RWPE2 (cell line): ENCODE data around the gene RNASE8.

Experiments used
- ATAC-seq: fragments of 200-7000 bp; cut with Tn5 transposase; 3 replicates; pipeline ENCODE4 v1.9.1; 2021; ENCODE audit warnings: low read depth
- DNase-seq: peaks from one replicate; pipeline ENCODE4 v3.0.0-alpha.2; 2020; ENCODE audit warnings: low spot score
- H3K27ac ChIP-seq: fragments of 450-650 bp; 2 replicates; pipeline ENCODE4 v1.5.1; 2017; ENCODE audit warnings: mild to moderate bottlenecking; ENCODE audit not compliant: poor library complexity, severe bottlenecking
- H3K27me3 ChIP-seq: fragments of 250-450 bp; sonication (Bioruptor Pico); 2 replicates; pipeline ENCODE4 v1.5.1; 2021; ENCODE audit warnings: mild to moderate bottlenecking, moderate library complexity; ENCODE audit not compliant: insufficient read depth, poor library complexity, severe bottlenecking
- H3K36me3 ChIP-seq: fragments of 250-450 bp; sonication (Bioruptor Pico); 2 replicates; pipeline ENCODE4 v1.5.1; 2020; ENCODE audit warnings: low read depth, mild to moderate bottlenecking, moderate library complexity
- H3K4me1 ChIP-seq: fragments of 250-450 bp; sonication (Bioruptor Pico); 2 replicates; pipeline ENCODE4 v1.5.1; 2021; ENCODE audit warnings: mild to moderate bottlenecking, moderate library complexity; ENCODE audit not compliant: insufficient read depth, poor library complexity, severe bottlenecking
- H3K4me3 ChIP-seq: fragments of 250-450 bp; sonication (Bioruptor Pico); 2 replicates; pipeline ENCODE4 v1.5.1; 2021; ENCODE audit warnings: mild to moderate bottlenecking, moderate library complexity; ENCODE audit not compliant: severe bottlenecking
- H3K9me3 ChIP-seq: fragments of 250-450 bp; sonication (Bioruptor Pico); 2 replicates; pipeline ENCODE4 v1.5.1; 2021; ENCODE audit warnings: mild to moderate bottlenecking, moderate library complexity; ENCODE audit not compliant: severe bottlenecking
- CTCF ChIP-seq: fragments of 450-650 bp; IDR thresholded peaks from one replicate; pipeline ENCODE4 v1.5.1; 2017; ENCODE audit warnings: mild to moderate bottlenecking, moderate library complexity; ENCODE audit not compliant: poor library complexity, severe bottlenecking

The RNASE8 gene

GRCh38 chr14:21106498-21107282, 49.1 kb downstream of the RNASE8 start:
- Histone ChIP-seq H3K9me3 (no peaks in the 10 kb centered on the region), H3K4me3 (no peak overlapping the region), H3K27ac (peak overlapping the region; percentile 82), H3K36me3 (no peaks in the 10 kb centered on the region), H3K27me3 (no peaks in the 10 kb centered on the region), H3K4me1 (peaks cover 35% of the 10 kb centered on the region)
- ATAC-seq (peak; percentile 28), DNase-seq (peak; percentile 78)
- peak; percentile 99 for TF ChIP-seq CTCF

- peak overlapping the region; percentile 82 for H3K27ac ChIP-seq
Measured at GRCh38 chr14:21107283-21107800, 49.7 kb downstream of the RNASE8 start.

More at GRCh38 chr14:21107283-21107800, 49.7 kb downstream of the RNASE8 start:
- H3K4me1 ChIP-seq = peaks cover 29% of the 10 kb centered on the region
- no peaks in the 10 kb centered on the region for H3K9me3 ChIP-seq
- H3K36me3 ChIP-seq = no peaks in the 10 kb centered on the region
- DNase-seq = no peak
- no peak; the same call in 2 of the 3 replicates for ATAC-seq
- no peak for TF ChIP-seq CTCF
- no peak overlapping the region for H3K4me3 ChIP-seq
- H3K27me3 ChIP-seq = no peaks in the 10 kb centered on the region
